Testis (tissue), 3 donors: ENCODE data around the gene RECQL5. TPM values are rescaled to one million over a fixed set of nuclear protein-coding genes. Genes with fewer than 3 reads are reported as not detected.
A peak's percentile ranks its signal among the peaks of the same experiment; 100 is the strongest.

Experiments used
- DNase-seq: peaks from one replicate; pipeline ENCODE4 v3.0.0-alpha.2; 2019
- H3K27ac ChIP-seq, 2 donors: fragments of 200-600 bp; sonication (generic); one replicate each; pipeline ENCODE4 v1.5.1; 2019
- H3K27me3 ChIP-seq: fragments of 200-600 bp; sonication (generic); one replicate; pipeline ENCODE4 v1.5.1; 2019
- H3K36me3 ChIP-seq: fragments of 200-600 bp; sonication (generic); one replicate; pipeline ENCODE4 v1.5.1; 2017; ENCODE audit warnings: low read depth; ENCODE audit errors: missing control alignments
- H3K4me1 ChIP-seq: fragments of 200-600 bp; sonication (generic); one replicate; pipeline ENCODE4 v1.5.1; 2019
- H3K4me3 ChIP-seq, 2 donors: fragments of 200-600 bp; sonication (generic); one replicate each; pipeline ENCODE4 v1.5.1; 2017 to 2019
- H3K9me3 ChIP-seq: fragments of 200-600 bp; sonication (generic); one replicate; pipeline ENCODE4 v1.5.1; 2017
- CTCF ChIP-seq, 3 experiments: fragments of 450-650 bp in 2 of 3; fragments of 200-600 bp in 1 of 3; sonication (generic) in 1 of 3; IDR thresholded peaks; one replicate each; pipeline ENCODE4 v1.5.1; 2016 to 2019; ENCODE audit warnings: antibody characterized with exemption in 3 of 3, mild to moderate bottlenecking in 2 of 3, moderate library complexity in 1 of 3
- POLR2A ChIP-seq: fragments of 450-650 bp; IDR thresholded peaks from one replicate; pipeline ENCODE4 v1.6.1; 2017; ENCODE audit warnings: antibody characterized with exemption, mild to moderate bottlenecking, moderate library complexity
- WGBS, 2 donors: methylation state at CpG; one replicate each; pipeline ENCODE4 v1.1.5; 2018; 5-methylcytosine and 5-hydroxymethylcytosine counted together
- intact Hi-C: fragments of 100-400 bp; cut with DNase I; formaldehyde crosslinking; loops from one replicate; pipeline ENCODE4 v1.15.1; 2023; ENCODE audit warnings: low total_unique reads
- polyA plus RNA-seq: library from polyadenylated mRNA; stranded (reverse); fragments of 350-450 nt; fragmentation: Illumina TruSeq; extraction: RNeasy Lipid Tissue Mini Kit (QIAGEN cat#74804); gene quantifications from one replicate; pipeline ENCODE4 v1.2.3, GENCODE V29; 2014; ENCODE audit warnings: low read depth, low replicate concordance; ENCODE audit not compliant: insufficient read depth
- total RNA-seq, 2 donors: library from RNA; depleted of rRNA; stranded (reverse); fragments of >200 nt; gene quantifications; one replicate each; pipeline ENCODE4 v1.2.3, GENCODE V29; 2016

Gene RECQL5
- total and polyA plus RNA-seq, 3 donors from 2014 or later, result 60.0 to 99.6 (median 81.4) TPM

DNA sequence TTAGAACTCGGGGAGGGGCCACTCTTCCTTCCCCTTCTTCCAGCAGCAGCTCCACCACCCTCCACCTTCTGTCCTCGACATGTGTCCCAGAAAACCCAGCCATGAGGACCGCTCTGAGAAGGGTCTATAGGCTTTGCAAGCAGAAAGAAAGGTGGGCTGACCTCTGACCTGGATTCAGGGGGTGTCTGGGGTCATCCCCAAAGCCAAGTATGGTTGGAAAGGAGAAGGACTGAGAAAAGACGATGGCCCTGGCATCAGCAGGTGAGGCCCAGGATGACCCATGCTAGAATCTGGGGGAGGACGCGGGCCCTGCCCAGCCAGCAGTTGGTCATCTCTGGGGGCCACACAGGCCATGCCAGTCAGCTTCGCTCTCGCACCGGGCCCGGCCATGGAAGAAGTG lies 39.9 kb downstream of the RECQL5 start:
- Histone ChIP-seq H3K9me3 (no peaks in the 10 kb centered on the region), H3K4me1 (no peaks in the 10 kb centered on the region), H3K4me3 (no peak overlapping the region), H3K27ac (no peak overlapping the region), H3K27me3 (no peaks in the 10 kb centered on the region), H3K36me3 (no peaks in the 10 kb centered on the region)
- intact Hi-C loops, result no loop called here
- no peak for TF ChIP-seq POLR2A
- no peak for TF ChIP-seq CTCF (IDR thresholded peaks at IDR 0.05)
- no peak for DNase-seq
- 93% methylated on average over 5 to 10 of the region's 10 CpGs for WGBS, 2 donors

GRCh38 chr17:75626496-75627038 lies 40.4 kb downstream of the RECQL5 start:
- Histone ChIP-seq H3K36me3 (no peaks in the 10 kb centered on the region), H3K27ac (no peak overlapping the region), H3K9me3 (no peaks in the 10 kb centered on the region), H3K4me3 (no peak overlapping the region), H3K27me3 (no peaks in the 10 kb centered on the region), H3K4me1 (no peaks in the 10 kb centered on the region)
- DNase-seq, result no peak
- intact Hi-C loops, result no loop called here
- WGBS, 2 donors, result 73 to 100% methylated on average over 2 to 10 of the region's 11 CpGs
- TF ChIP-seq POLR2A, result no peak
- TF ChIP-seq CTCF (IDR thresholded peaks at IDR 0.05), result no peak

GRCh38 chr17:75625813-75626486 lies 41.0 kb downstream of the RECQL5 start:
- Histone ChIP-seq H3K4me1 (no peaks in the 10 kb centered on the region), H3K27me3 (no peaks in the 10 kb centered on the region), H3K9me3 (no peaks in the 10 kb centered on the region), H3K4me3 (no peak overlapping the region), H3K36me3 (no peaks in the 10 kb centered on the region), H3K27ac (no peak overlapping the region)
- 84 to 91% methylated on average over 11 to 15 of the region's 15 CpGs for WGBS, 2 donors
- TF ChIP-seq CTCF (IDR thresholded peaks at IDR 0.05) (peak; percentile 25 to 52 (median 48)), POLR2A (no peak)
- intact Hi-C loops, result no loop called here
- DNase-seq, result peak; percentile 40

DNA sequence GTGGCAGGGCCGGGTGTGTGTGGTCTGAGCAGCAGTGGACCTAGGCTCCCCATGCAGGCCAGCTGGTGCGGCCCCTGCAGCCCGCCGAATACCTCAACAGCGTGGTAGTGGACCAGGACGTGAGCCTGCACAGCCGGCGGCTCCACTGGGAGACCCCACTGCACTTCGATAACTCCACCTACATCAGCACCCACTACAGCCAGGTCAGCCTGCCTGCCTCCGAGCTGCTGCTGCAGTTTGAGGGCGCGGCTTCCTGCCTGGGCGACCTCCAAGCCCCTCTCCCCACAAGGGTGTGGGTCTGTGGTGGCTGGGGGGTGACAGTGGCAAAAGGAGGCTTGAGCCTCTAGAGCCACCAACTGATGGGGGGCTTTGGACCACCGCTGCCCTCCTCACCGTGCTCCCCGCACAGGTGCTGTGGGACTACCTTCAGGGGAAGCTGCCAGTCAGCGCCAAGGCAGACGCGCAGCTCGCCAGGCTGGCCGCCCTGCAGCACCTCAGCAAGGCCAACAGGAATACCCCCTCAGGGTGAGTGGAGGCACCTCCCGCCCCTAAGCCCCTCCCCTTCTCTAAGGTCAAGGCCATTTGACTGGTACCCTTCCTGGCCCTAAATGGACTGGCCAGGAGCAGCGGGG lies 42.1 kb downstream of the RECQL5 start:
- H3K4me3 ChIP-seq, result no peak overlapping the region
- no peaks in the 10 kb centered on the region for H3K36me3 ChIP-seq
- no peak overlapping the region for H3K27ac ChIP-seq
- DNase-seq, result no peak
- TF ChIP-seq POLR2A, result no peak
- no peak for TF ChIP-seq CTCF (IDR thresholded peaks at IDR 0.05)
- H3K9me3 ChIP-seq, result no peaks in the 10 kb centered on the region
- H3K27me3 ChIP-seq, result no peaks in the 10 kb centered on the region
- intact Hi-C loops, result no loop called here
- WGBS, 2 donors, result 85 to 92% methylated on average over 5 to 23 of the region's 23 CpGs
- H3K4me1 ChIP-seq, result no peaks in the 10 kb centered on the region
